GM19328 (cell line): ENCODE data around the gene PLXNA3.

ENCODE experiments used
- ATAC-seq: cut with Tn5 transposase; IDR thresholded peaks from one replicate; pipeline ENCODE4 v1.9.1; 2021; ENCODE audit warnings: mild to moderate bottlenecking, moderate library complexity; ENCODE audit not compliant: unreplicated experiment

The PLXNA3 gene

DNA sequence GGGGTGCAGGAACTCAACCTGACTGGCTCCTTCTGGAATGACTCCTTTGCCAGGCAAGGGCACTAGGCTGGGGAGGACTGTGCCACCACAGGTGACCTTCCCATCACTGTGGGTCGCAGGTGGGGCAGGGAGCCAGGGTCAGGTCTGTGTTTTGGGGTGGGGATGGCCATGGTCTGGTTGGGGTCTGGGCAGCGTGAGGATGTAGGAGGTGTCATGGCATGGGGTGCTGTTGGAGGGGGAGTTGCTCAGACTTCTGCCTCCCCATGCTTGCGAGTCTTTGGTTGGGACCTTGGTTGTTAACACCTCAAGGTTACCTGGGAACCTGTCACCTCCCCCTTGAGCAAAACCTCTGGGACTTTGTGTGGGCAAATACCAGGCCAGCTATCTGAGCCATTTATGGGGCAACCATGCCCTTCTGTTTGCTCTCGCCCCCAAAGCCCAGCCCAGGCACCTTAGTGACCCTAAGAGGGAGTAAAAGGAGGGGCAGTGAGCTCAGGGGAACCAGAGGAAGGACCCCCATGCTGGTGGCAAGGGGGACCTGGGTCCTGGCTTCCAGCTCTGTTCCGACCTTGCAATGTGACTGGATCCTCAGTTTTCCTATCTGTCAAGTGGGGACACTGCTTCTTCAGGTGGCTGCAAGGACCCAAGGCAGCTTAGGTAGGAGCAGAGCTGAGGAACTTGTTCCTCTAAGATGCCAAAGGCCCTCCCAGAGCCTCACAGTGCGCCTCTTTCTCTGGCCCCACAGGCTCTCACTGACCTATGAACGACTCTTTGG is 23.5 kb upstream of the PLXNA3 start:
- no peak for ATAC-seq

DNA sequence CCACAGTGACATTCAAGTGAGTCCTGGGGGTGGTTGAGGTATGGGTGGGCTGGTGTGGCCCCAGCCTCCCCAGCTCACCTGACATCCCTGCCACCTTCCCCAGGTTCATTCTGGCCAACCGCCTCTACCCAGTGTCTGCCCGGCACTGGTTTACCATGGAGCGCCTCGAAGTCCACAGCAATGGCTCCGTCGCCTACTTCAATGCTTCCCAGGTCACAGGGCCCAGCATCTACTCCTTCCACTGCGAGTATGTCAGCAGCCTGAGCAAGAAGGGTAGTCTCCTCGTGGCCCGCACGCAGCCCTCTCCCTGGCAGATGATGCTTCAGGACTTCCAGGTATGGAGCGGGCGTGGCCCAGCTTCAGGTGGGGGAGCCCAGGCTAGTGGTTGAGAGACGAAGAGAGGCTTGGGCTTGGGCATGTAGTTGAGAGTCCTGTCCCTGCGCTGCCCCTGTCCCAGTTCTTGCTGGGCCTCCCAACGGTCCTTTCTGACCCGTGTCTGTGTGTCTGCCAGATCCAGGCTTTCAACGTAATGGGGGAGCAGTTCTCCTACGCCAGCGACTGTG is 22.8 kb upstream of the PLXNA3 start:
- ATAC-seq: no peak

- ATAC-seq: no peak
These were observed 21.6 kb upstream of the PLXNA3 start for GRCh38 chrX:154436374-154436982.

DNA sequence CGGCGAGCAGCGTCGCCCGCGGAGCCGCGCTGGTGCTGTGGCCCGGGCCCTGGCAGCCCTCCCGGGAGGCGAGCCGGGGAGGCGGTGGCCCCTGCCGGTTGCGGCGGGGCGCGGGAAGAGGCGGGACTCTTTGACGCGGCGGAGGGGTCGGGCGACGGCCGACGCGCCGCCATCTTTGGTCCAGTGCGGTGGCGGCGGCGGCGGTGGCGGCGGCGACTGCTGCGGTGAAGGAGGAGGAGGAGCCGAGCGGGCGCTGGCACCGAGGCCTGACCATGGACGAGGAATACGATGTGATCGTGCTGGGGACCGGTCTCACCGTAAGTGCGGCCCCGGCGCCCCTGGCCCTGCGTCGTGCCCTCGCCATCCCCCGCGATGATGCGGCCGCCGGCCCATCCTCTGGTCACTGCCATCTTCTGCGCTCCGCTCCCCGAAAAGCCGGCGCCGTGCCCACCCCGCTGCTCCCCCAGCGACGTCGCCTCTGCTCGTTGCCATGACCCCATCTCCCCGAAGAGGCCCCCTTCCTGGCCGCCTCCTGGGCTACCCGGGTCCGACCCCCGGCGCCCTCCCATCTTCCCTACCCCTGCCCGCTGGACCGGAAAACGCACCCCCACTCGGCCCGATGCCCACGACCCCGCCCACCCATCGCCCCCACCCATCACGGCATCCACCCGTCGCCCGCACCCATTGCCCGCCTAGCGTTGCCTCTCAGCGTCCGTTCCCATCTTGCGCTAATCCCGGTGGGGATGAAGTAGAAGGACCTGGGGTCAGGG is 20.9 kb upstream of the PLXNA3 start, which contains the start of gene GDI1:
Gene GDI1, plus strand, starts transcription at position 172 of the 770 bp plus-strand sequence. Its CDS starts 101 bp downstream, at position 273.
- no peak for ATAC-seq

DNA sequence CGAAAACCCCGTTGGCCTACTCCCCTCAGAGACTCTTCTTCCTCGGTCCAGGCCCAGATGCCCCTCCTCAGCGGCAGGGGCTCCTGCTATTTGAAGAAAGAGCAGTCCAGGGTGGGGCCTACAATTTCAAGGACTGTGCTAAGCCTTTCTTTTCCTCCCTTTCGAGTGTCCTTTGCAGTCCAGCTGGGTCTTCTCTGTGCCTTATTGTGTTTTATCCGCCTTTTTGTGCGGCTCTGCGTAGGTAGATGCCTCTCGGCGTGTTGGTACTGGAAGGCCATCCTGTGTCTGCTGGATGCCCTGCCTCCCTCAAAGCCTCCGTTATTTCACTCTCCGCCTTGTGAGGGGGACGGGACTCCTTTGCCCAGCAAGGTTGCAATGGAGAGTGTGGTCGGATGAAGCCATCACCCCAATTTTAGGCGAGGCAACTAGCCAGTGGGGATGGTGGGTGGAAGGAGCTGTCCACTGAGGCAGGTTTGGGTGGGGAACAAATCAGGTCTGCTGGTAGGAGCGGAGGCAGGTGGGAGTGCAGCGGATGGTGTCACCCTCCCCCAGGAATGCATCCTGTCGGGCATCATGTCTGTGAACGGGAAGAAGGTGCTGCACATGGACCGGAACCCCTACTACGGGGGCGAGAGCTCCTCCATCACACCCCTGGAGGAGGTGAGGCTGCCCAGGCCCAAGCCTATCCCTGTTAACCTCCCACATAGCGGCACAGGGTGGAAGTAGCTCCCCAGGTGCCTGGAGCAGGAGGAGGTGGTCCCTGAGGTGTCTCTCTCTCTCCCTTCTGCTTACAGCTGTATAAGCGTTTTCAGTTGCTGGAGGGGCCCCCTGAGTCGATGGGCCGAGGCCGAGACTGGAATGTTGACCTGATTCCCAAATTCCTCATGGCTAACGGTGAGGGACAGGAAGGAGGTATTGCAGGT is 19.8 kb upstream of the PLXNA3 start:
- no peak for ATAC-seq

GRCh38 chrX:154439841-154440240 is 18.2 kb upstream of the PLXNA3 start:
- ATAC-seq: no peak

GRCh38 chrX:154440623-154441357 is 17.3 kb upstream of the PLXNA3 start:
- no peak for ATAC-seq

GRCh38 chrX:154441564-154441963 is 16.5 kb upstream of the PLXNA3 start:
- no peak for ATAC-seq

DNA sequence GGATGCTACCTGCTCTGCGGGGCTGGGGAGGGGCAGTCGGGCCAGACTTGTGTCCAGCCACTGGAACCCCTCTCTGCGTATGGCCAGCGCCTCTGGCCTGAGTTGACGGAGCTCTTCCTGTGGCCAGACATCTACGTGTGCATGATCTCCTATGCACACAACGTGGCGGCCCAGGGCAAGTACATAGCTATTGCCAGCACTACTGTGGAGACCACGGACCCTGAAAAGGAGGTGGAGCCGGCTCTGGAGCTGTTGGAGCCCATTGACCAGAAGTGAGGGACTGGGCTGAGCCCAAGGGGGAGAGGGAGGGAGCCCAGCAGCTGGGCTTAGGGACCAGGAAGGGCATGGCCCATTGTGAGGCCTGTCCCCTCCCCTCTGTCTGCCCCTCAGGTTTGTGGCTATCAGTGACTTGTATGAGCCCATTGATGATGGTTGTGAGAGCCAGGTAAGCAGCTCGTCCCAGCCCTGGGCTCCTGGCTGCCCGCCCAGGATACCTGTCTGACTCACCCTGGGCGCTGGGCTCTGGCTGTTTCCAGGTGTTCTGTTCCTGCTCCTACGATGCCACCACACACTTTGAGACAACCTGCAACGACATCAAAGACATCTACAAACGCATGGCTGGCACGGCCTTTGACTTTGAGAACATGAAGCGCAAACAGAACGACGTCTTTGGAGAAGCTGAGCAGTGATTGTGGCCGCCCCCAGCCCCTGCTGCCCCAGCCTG is 15.9 kb upstream of the PLXNA3 start:
- no peak for ATAC-seq

- ATAC-seq: no peak
These were observed 14.6 kb upstream of the PLXNA3 start for GRCh38 chrX:154443479-154443910.

DNA sequence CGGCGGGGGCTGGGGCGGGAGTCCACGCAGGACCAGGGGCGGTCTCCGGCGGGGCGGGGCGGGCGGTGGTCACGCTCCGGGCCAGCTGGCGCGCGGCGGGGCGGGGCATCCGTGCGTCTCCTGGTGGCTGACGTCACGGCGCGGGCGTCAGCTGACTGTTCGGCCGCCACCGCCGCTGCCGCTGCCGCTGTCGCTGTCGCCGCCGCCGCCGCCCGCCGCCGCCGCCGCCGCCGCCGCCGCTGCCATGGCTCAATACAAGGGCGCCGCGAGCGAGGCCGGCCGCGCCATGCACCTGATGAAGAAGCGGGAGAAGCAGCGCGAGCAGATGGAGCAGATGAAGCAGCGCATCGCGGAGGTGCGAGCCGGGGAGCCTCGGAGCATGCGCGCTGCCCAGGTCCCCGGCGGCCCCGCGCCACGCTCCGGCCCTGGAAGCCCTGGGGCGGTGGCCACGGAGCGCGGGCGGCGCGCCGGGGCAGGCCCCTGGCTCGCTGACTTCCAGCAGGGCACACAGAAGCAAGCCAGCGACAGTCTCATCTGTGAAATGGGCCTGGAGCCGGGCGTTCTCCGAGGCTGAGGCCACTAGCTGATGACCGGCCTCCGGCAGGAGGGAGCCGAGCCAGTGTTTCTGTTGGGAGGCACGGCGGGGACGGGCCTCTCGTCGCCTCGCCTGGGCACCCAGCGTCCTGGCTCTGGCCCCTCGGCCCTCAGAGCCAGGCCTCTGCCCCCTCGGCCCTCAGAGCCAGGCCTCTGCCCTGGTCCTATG is 13.9 kb upstream of the PLXNA3 start, which contains the start of gene FAM50A:
Gene FAM50A, plus strand, starts transcription at position 150 of the 763 bp plus-strand sequence. Its CDS starts 95 bp downstream, at position 245.
- ATAC-seq: peak; percentile 73

DNA sequence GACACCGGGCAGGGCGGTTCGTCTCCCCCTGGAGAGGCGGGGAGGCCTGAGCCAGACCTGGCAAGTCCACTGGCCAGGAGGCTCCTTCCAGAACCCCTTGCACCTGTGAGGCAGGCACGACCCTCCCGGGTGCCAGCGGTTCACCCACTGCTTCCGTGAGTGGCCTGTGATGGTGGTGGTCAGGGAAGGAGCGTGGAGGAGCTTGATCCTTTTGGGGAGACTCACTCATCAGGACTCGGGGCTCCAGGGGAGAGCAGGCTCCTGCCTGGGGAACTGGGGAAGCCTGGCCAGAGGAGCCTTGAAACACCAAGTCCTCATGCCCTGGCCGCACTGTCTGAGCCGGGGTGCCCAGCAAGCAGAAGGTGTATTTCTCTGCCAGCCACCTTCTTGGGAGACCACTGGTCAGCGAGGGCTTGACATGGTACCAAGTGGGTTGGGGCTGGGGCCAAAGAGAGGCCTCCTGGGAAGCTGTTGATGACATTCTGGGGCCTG is 13.3 kb upstream of the PLXNA3 start:
- ATAC-seq: no peak

- no peak for ATAC-seq
These were observed 12.3 kb upstream of the PLXNA3 start for GRCh38 chrX:154445776-154446175.

DNA sequence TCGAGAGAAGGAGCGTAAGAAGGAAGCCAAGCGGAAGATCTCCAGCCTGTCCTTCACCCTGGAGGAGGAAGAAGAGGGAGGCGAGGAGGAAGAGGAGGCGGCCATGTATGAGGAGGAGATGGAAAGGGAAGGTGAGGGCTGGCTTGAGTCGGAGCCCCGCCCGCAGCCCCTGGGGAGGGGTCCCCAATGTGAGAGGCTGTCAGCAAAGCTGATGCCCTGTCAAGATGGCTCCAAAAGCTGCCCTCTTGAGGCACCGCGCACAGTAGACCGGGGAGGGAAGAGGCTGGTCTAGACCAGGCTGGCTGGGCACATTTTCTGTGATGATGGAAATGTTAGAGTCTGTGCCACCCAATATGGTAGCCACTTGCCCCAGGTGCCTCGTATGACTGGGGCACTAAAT is 11.7 kb upstream of the PLXNA3 start:
- no peak for ATAC-seq

GRCh38 chrX:154448484-154448883 is 9.6 kb upstream of the PLXNA3 start:
- no peak for ATAC-seq

DNA sequence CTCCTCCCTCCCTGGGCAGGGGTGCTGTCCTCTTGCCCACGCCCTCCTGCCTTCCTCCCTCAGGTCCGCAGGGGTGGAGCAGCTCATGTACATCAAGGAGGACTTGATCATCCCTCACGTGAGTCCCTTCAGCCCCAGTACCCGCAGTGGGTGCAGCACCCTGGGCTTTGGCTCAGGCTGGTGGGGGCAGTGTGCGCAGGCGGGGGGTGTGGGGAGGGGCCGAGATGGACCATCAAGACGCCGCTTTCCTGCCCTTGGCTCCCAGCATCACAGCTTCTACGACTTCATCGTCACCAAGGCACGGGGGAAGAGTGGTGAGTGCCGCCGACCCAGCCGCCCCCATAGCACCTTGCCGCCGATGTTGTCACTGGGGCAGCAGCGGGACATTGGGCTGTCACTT is 8.5 kb upstream of the PLXNA3 start:
- ATAC-seq: no peak

DNA sequence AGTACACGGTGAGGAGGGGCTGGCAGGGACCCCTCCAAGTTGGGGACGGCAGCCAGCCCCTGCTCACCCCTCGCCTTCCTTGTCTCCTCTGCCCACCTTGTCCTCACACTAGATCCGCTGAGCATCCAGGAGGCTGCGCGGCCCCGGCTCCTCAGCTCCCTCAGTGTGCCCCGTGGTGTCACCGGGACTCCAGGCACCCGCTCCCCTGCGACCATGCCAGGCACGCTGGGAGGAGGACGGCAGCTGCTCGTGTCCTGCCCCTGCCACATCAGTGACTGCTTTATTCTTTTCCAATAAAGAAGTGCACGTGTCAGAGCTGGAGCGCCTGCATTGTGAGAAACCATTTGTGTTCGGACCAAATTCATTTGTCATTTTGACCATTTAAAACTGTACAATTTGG is 7.8 kb upstream of the PLXNA3 start:
- ATAC-seq: no peak

DNA sequence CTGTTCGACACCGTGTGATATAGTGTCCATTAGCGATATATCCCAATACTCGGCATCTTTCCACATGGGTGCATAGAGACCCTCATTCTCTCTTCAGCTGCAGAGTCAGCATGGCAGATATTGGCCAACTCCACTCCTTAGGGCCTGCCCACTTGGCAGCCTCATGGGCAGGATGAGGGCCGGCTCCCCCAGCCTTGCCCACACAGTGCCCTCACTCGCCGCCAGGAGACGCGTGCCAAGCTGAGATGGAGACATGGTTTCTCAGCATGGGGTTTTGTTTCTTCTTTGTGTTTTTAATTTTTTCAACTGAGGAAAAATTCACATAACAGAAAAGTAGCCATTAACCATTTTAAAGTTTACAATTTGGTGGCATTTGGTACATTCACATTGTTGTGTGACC is 5.3 kb upstream of the PLXNA3 start:
- no peak for ATAC-seq
